ENCODE data around the gene KCNQ1.

DNA sequence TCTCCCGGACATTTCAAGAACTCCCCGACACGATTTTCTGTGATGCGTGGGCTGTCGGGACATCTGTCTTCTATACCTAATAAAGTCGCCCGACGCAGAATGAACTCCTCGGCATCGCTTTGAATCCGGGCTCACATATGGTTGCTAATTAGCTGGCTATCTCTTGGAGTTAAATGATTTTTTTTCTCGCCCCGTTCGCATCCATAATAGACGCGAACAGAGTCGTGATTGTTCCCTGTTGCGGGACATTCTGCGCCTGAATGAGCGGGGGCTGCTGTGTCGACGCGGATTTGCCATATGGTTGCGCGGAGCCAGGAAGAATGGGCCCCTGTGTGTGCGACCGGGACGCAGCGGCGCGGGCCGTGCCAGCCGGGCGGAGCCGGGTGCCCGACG is 424.3 kb downstream of the KCNQ1 start:
- TF ChIP-seq EZH2 (IDR thresholded peaks at IDR 0.05) (no peak), POLR2A (IDR thresholded peaks at IDR 0.05; ENCODE audit: borderline replicate concordance, extremely low read depth, insufficient read depth, insufficient read length) (no peak)
